Midbrain (tissue), 1 donor: ENCODE results near the gene SCGB1D1.
A peak's percentile ranks its signal among the peaks of the same experiment; 100 is the strongest.
"Not testable (repeated sequence)": the region's sequence is repeated elsewhere in the genome, so short reads cannot be mapped to it uniquely, and the experiment has no call there.

ENCODE experiments used
- DNase-seq: peaks from one replicate; lab custom pipeline; 2025; lab: John Stamatoyannopoulos, UW

The SCGB1D1 gene

GRCh38 chr11:62166371-62166770 lies 23.6 kb upstream of the SCGB1D1 start:
- DNase-seq, result no peak

- DNase-seq, result no peak
These were observed 20.6 kb upstream of the SCGB1D1 start for GRCh38 chr11:62169448-62169847.

- DNase-seq, result no peak
These were observed 20.1 kb upstream of the SCGB1D1 start for GRCh38 chr11:62169935-62170334.

- peak; percentile 90 for DNase-seq
These were observed 18.7 kb upstream of the SCGB1D1 start for GRCh38 chr11:62171261-62171723.

GRCh38 chr11:62172294-62172693 lies 17.7 kb upstream of the SCGB1D1 start:
- DNase-seq, result no peak

GRCh38 chr11:62176766-62177165 lies 13.2 kb upstream of the SCGB1D1 start:
- no peak for DNase-seq

GRCh38 chr11:62179995-62180394 lies 10.0 kb upstream of the SCGB1D1 start:
- DNase-seq, result no peak

- no peak for DNase-seq
These were observed 8.9 kb upstream of the SCGB1D1 start for GRCh38 chr11:62181097-62181496.

GRCh38 chr11:62182147-62182891 lies 7.7 kb upstream of the SCGB1D1 start:
- no peak for DNase-seq

- no peak for DNase-seq
These were observed 3.8 kb upstream of the SCGB1D1 start for GRCh38 chr11:62186195-62186594.

GRCh38 chr11:62193952-62194351 lies 3.9 kb downstream of the SCGB1D1 start:
- no peak for DNase-seq

- DNase-seq, result not testable (repeated sequence)
These were observed 5.0 kb downstream of the SCGB1D1 start for GRCh38 chr11:62195010-62195409.

- DNase-seq, result no peak
These were observed 5.9 kb downstream of the SCGB1D1 start for GRCh38 chr11:62195945-62196344.

GRCh38 chr11:62197400-62197799 lies 7.4 kb downstream of the SCGB1D1 start:
- DNase-seq, result not testable (repeated sequence)

- no peak for DNase-seq
These were observed 11.4 kb downstream of the SCGB1D1 start for GRCh38 chr11:62201376-62201775.

- no peak for DNase-seq
These were observed 12.9 kb downstream of the SCGB1D1 start for GRCh38 chr11:62202910-62203309.

- no peak for DNase-seq
These were observed 14.4 kb downstream of the SCGB1D1 start for GRCh38 chr11:62204430-62204829.

- DNase-seq, result no peak
These were observed 15.4 kb downstream of the SCGB1D1 start for GRCh38 chr11:62205441-62205840.

- not testable (repeated sequence) for DNase-seq
These were observed 16.5 kb downstream of the SCGB1D1 start for GRCh38 chr11:62206276-62207066.

GRCh38 chr11:62208785-62209144 lies 18.7 kb downstream of the SCGB1D1 start:
- no peak for DNase-seq

- DNase-seq, result no peak
These were observed 27.3 kb downstream of the SCGB1D1 start for GRCh38 chr11:62217191-62217748.

- DNase-seq, result no peak
These were observed 31.5 kb downstream of the SCGB1D1 start for GRCh38 chr11:62221498-62221897.

- DNase-seq, result no peak
These were observed 33.1 kb downstream of the SCGB1D1 start for GRCh38 chr11:62223095-62223494.
